GM19395 (cell line): ENCODE measurements around the gene HIPK2.

Source experiments
- ATAC-seq: cut with Tn5 transposase; IDR thresholded peaks from one replicate; pipeline ENCODE4 v1.9.1; 2021; ENCODE audit warnings: mild to moderate bottlenecking, moderate library complexity; ENCODE audit not compliant: unreplicated experiment

Gene HIPK2

DNA sequence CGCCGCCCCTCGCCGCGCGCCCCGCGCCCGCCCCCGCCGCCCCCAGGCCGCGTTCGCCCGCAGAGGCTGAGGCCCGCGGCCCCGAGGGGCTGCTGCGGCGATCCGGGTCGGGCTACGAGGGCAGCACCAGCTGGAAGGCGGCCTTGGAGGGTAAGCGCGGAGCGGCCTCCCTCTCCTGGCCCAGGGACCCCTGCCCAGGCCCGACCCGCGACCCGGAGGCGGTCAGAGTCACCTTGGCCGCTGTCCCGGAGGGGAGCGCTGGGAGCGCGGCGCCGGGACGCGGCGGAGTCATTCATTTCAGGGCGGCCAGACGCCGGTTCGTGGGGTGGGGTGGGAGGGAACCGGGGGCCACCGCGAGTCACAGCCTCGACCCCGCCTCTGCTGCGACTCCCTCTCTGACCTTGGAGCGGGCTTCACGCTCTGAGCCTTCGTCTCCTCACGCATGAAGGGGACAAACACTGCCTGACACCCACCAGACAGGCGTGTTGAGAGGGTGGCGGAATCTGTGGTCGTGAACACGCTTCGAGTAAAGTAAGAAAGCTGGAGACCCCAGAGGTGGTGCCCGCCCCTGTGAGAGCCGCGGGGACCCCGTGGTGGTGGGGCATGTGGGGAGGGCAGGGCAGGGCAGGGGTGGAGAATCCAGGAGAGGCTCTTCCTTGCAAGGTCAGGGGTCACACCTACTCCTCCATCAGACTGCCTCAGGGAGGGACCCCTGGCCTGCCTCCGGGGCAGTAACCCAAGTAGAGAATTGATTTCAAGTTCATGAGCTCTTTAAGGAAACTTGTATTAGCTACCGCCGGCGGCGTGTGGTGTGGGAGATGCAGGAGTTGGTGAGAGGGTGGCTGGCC, 253.6 kb downstream of the HIPK2 start:
- no peak for ATAC-seq

DNA sequence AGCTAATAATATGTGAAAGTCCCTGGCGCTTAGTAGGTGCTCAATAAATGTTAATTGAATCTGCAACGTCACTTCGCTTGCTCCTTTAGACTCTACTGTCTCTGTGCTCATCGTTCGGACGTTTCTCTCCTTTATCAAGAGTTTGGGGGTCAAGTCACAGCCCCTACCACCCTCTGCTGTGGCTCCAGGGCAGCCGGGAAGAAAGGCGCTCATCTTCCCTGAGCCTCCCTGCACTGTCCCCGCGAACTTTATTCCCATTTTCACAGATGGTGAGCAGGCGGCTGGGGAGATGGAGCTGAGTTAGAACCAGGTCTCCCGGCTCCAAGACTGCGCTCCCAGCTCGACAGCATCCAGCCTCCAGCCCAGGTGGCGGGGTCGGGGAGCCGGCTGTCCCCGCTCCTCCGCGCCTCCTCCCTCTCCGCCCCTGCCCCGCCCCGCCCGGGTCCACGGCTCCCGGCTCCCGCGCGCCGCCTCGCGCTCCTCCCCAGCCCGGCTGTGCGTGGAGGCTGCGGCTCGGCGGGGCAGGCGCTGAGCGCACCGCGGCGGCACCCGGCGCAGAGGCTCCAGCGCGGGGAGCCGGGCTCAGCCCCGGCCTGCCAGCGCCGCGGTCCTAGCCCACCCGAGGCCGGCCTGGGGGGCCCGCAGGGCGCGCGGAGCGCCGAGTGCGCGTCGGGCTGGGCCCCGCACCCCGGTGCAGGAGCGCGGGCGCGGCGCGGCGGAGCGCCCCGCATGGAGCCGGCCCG, 254.4 kb downstream of the HIPK2 start, which contains the start of gene CLEC2L:
TSS of gene CLEC2L (plus strand) at position 487 of the 743 bp plus-strand sequence. CDS start at position 730, 243 bp downstream.
- ATAC-seq, result no peak

DNA sequence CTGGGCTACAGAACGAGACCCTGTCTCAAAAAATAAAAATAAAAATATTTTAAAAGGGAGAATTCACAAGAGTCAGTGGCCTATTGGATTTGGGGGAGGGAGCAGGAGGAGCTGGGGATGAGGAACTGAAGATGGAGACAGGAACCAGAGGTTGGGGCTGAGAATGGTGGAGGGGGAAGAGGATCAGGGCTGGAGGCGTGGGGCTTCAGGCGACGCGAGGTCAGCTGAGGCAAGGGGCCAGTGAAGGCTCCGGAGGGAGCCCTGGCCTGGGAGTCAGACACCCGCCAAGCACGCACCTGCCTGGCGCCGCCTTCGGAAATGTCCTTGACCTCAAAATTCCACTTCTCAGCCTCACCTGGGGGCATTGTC, 255.0 kb downstream of the HIPK2 start:
- no peak for ATAC-seq

DNA sequence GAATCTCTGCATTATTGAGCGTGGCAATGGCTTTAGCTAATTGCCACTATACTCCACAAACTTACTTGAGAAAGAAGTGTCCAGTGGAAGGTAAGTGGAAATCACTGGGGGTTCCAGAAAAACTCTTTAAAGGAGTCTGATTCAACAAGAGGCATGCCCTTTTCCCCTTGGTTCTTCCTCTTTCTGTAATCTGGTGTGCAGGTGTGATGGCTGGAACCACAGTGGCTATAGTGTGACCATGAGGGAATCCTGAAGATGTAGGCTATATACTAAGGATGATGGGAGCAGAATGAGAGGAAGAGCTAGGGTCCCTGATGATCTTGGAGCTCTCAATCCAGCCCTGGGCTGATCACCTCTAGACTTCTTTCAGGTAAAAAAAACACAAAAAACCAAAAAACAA, 256.4 kb downstream of the HIPK2 start:
- ATAC-seq, result no peak

DNA sequence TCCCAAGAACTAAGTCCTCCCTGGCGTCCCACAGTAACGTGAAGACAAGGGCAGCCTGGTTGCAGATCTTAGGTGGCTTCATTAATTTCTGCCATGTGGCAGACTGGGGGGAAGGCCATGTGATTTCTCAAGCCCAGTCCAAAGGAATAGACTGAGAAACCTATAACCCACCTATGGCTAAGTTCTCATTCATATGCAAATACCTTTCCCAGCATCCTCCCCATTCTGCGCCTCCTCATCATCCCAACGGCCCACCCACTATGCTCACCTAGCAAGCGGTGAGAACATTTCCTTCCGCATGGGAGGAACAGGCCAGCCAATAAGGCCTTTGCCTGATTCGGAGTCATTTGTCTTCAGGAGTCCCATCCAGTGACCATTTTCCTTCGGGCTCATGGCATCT, 262.5 kb downstream of the HIPK2 start:
- no peak for ATAC-seq
